Measurements from ENCODE around the gene PPP4R4.

PPP4R4 gene

DNA sequence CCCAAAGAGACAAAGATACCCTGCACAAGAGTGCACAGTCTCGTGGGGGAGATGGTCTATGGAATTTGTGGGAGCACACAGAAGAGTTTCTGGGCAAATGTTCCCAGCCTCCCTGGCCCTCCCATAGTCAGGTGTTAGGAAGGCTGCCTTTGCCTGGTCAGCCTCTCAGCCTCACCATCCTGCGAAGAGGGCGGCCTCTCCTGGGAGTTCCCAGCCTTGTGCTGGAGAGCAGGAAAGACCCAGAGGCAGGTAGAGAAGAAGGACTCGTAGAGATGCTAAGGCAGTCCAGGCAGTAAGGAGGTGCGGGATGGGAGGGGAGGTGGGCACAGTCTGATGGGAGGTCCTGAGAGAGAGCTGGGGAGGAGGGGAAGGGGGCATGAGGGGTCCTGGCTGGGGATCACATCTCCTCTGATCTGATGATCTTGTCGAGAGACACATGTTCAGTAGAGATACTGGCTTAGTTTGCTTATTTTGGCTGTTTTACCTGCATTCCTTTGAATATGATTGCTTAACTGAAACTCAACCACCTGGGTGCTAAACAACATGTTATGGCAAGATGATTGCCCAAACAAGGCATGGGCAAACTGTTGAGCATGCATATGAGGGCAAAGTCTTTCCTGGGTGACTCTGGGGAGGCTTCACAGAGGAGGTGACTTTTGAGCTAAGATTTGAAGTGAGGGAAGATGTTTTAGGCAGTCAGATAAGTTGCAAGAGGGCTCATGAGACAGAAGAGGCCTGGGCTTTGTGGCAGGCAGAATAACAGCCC lies 138.5 kb downstream of the PPP4R4 start:
- no peak for DNase-seq

DNA sequence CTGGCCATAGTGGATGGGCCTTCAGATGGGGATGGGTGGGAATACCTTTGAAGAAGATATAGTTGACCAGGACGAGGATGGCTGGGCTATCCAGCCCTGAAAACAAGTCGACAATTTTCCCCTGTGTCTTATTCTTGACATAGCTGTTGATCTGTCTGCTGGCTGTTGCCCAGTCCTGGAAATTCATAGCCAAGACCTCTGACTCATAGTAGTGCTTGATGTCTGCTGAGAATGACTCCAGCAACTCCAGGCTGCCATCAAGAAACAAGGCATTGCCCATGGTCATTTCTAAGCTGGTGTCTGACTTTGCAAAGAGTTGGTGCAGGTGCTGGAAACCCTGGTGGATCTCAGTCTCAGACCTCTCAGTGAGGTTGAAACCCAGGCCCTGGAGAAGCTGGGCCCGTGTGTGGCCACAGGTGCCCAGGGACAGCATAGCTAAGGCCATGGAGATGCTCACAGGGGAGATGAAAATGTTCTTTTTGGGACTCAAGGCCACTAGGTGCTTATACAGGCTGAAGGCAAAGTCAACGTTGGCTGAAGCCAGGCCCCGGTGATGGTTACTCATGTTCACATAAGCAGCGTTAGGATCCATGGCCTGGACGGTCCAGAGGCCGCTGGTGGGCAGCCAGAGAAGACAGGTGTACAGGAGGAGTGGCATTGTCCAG lies 140.0 kb downstream of the PPP4R4 start:
- DNase-seq: no peak

DNA sequence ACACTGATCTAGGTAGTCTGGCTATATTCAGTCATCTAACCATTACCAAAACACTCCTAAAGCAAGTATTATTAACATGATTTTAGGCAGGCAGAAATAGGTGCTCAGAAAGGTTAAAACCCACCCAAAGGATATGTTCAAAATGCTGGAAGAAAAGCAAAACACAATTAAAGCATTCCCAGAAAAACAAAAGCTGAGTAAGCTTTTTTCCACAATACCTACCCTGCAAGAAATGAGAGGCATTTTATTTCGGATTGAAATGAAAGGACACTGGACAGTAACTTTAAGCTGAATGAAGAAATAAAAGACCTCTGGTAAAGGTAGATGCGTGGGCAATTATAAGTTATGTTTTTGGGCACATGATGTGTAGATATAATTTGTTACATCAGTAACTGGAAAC lies 140.8 kb downstream of the PPP4R4 start:
- no peak for DNase-seq

DNA sequence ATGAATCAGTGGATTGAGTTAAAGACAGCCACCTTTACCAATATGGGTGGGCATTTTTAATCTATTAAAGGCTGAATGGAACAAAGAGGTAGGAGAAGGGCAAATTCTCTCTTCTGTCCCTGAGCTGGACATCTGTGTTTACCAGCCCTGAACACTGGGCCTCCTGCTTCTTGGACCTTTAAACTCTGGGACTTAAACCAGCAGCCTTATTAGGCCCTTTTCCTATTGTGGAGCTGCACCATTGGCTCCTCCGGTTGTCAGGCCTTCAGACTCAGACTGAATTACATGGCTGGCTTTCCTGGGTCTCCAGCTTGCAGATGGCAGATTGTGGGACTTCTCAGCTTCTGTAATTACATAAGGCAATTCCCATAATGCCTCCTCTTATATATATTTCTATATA lies 142.6 kb downstream of the PPP4R4 start:
- DNase-seq: no peak

DNA sequence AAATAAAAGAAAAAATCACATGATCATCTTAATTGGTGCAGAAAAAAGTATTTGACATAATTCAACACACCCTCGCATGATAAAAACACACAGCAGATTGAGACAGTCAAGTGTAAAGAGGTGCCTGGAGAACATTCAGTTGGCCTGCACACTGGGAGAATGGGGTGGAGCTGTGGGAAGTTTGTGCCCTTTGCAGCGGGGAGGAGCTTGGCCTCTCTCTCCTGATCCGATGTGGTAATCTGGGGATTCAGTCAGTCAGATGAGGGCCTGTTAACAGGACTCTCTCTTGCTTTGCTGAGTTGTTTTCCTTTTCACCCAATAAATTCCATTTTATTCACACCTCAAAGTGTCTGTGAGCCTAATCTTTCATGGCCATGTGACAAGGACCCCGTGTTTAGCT lies 143.1 kb downstream of the PPP4R4 start:
- no peak for DNase-seq

DNA sequence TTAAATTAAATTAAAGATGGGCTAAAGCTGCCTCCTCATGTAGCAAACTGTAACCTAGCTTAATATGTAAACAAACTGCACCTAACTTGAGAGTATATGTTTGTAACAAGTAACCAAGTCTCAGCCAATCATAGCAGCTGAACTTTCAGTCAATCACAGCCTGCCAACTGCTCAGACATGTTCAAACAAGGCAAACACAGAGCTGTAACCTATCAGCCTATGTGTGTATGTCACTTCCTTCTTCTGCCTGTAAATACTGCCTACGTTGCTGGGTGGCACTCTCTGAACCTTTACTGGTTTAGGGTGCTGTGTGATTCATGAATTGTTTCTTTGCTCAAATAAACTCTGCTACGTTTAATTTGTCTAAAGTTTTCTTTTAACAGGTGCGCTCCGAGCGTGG lies 146.1 kb downstream of the PPP4R4 start:
- DNase-seq: no peak

DNA sequence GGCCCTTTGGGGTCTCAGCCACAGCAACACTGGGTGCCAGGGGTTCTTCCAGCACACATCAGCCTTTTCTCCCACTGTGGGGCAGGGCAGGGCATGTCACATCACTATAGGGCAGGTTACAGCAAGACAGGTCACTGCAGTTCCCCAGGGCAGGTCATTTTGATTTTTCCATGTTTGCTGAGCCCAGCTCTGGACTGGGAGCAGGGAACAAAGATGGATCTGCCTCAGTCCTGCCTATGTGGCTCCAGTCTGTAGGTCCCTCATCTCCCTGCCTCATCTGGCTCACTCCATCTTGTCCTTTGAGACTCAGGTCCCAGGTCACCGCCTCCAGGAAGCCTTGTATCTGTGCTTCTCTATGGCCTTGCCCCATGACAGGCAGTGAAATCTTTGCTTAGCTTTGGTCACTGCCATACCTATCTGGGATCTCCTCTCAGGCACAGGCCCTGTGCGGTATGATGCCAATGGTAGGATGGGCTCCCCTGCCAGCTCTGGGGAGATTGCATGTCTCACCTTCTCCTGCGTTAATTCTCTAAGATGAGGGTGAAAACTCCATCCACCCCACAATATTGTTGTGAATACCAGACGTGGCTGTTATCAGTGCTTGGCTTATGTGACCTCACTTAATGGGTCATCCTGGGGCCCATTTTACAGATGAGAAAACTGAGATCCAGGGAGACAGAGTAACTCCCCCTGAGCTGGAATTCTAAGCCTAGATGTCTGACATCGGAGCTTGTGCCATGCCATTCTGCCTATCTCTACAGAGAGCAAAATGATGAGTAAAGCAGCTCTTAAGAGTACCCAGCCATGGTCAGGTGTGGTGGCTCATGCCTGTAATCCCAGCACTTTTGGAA lies 147.5 kb downstream of the PPP4R4 start:
- no peak for DNase-seq

DNA sequence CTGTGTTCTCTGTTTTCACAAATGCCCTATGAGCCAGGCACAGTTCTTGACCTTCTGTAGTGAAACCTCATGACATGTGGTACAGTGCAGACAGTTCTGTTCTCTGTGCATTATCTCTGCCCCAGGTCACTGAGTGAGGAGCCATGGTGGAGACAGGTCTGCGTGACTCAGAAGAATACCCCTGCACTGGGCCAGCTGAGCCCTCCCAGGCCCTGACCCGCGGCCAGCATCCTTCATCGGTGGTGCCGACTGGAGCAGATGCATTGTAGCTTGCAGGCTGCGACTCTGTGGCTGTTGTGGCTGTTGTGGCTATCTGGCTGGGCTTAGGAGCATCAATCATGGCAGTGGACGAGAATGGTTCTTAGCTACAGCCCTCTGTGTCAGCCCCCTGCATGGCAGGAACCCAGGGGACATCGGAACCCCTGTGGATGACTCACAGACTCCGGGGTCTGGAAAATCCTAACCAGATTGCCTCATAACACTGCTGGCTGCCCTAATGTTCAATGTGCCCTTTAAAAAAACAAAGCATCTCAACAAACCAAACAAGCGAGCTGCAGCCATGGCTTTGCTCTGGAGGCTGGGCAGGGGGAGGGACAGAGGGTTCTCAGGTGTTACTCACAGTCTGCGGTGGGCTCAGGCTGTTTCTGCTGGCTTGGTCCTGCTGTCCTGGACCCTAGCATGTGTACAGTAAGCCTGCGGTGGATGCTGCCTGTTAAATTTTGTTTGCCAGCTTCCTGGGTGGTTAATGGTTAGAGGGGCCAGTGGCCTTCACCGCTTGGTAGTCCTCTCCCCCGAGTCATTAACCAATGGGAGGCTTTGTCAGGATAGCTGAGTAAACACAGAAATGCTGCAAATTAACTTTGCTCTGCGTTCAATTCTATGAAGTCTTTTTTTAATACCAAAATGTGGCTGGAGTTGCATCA lies 148.8 kb downstream of the PPP4R4 start, which contains the start of gene SERPINA6:
SERPINA6 (minus strand) TSS at position 689 of the 923 bp plus-strand sequence. CDS start 8,688 bp downstream, outside the sequence.
- DNase-seq: no peak

DNA sequence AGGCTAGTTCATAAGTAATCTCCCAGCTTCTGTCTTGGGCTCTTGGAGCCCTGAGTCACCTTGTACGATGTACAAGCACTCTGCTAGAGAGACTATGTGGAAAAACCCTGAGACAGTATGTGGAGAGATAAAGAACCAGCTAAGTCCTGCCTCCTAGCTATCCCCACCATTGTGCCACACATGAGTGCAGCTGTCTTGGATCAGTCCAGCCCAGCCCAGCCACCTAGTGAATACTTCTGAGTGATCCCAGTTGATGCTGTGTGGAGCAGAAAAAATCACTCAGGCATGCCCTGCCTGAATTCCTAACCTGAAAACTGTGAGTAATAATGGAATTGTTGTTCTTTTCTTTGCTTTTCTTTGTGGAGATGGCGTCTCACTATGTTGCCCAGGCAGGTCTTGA lies 154.1 kb downstream of the PPP4R4 start:
- no peak for DNase-seq
